H1 (cell line): Measurements from ENCODE around the gene DARS1. TPM values are rescaled to one million over a fixed set of nuclear protein-coding genes. Genes with fewer than 3 reads are reported as not detected.

Source experiments
- CTCF ChIA-PET: fragments of 300-600 bp; sonication (Branson Sonifier 250); formaldehyde crosslinking; loops from one replicate; lab custom pipeline; 2021; ENCODE audit not compliant: partially characterized antibody; lab: Charles Lee
- POLR2A ChIA-PET: fragments of 300-600 bp; sonication (Branson Sonifier 250); formaldehyde crosslinking; loops from one replicate; lab custom pipeline; 2021; ENCODE audit warnings: inconsistent platforms; ENCODE audit not compliant: partially characterized antibody; lab: Charles Lee
- DNase-seq, 2 experiments: peaks; one replicate each; pipeline versions ENCODE4 v3.0.0 to v3.0.0-alpha.2; 2010 to 2022; ENCODE audit warnings: low spot score in 2 of 2, low read depth in 1 of 2, mixed read lengths in 1 of 2
- FAIRE-seq: peaks from 2 replicates; lab custom pipeline; 2011; peaks lifted over from hg19 to GRCh38; lab: Jason Lieb, UNC
- H2AFZ ChIP-seq: 2 replicates; pipeline ENCODE4 v1.8.1; 2012; ENCODE audit warnings: low read length, inconsistent platforms
- H2AK5ac ChIP-seq: 2 replicates; pipeline ENCODE4 v1.6.1; 2013; ENCODE audit warnings: low read depth, low read length
- H2BK120ac ChIP-seq: replicated peaks from 2 replicates; pipeline ENCODE3; 2013; ENCODE audit warnings: low read depth, low read length, inconsistent platforms
- H2BK12ac ChIP-seq: 2 replicates; pipeline ENCODE4 v1.6.1; 2013; ENCODE audit warnings: low read depth, low read length
- H2BK15ac ChIP-seq: 2 replicates; pipeline ENCODE4 v1.6.1; 2013; ENCODE audit warnings: low read length
- H2BK20ac ChIP-seq: 2 replicates; pipeline ENCODE4 v1.6.1; 2013; ENCODE audit warnings: low read length
- H2BK5ac ChIP-seq: 2 replicates; pipeline ENCODE4 v1.6.1; 2013; ENCODE audit warnings: low read depth, low read length
- H3K14ac ChIP-seq: 2 replicates; pipeline ENCODE4 v1.6.1; 2013; ENCODE audit warnings: inconsistent platforms; ENCODE audit not compliant: insufficient read length
- H3K18ac ChIP-seq: 2 replicates; pipeline ENCODE4 v1.6.1; 2013; ENCODE audit warnings: low read length; ENCODE audit errors: extremely low read depth
- H3K23ac ChIP-seq: 2 replicates; pipeline ENCODE4 v1.6.1; 2013; ENCODE audit warnings: inconsistent platforms; ENCODE audit not compliant: insufficient read length
- H3K23me2 ChIP-seq: 2 replicates; pipeline ENCODE4 v1.6.1; 2013; ENCODE audit warnings: low read depth, low read length
- H3K27ac ChIP-seq: 2 replicates; pipeline ENCODE4 v1.6.1; 2011; ENCODE audit warnings: low read depth, low read length, inconsistent platforms
- H3K27me3 ChIP-seq, 4 experiments: replicated peaks in 1 of 4; 1 replicate in 1 of 4; 2 replicates in 3 of 4; pipeline versions ENCODE4 v1.6.1 to v1.8.1; 2011 to 2013; ENCODE audit warnings: low read length in 3 of 4, mild to moderate bottlenecking in 3 of 4, inconsistent platforms in 2 of 4, mixed read lengths in 2 of 4, moderate library complexity in 1 of 4; ENCODE audit not compliant: control insufficient read depth in 3 of 4, insufficient read depth in 3 of 4; ENCODE audit errors: extremely low read depth in 1 of 4
- H3K36me3 ChIP-seq, 4 experiments: 2 replicates each; pipeline versions ENCODE4 v1.6.1 to v1.8.1; 2011 to 2013; ENCODE audit warnings: mild to moderate bottlenecking in 4 of 4, low read length in 3 of 4, moderate library complexity in 2 of 4, control low read depth in 1 of 4, inconsistent platforms in 1 of 4; ENCODE audit not compliant: insufficient read depth in 4 of 4, control insufficient read depth in 2 of 4
- H3K4ac ChIP-seq: replicated peaks from 2 replicates; pipeline ENCODE3; 2013; ENCODE audit warnings: low read length, low read depth, mixed read lengths, inconsistent platforms; ENCODE audit not compliant: insufficient read length
- H3K4me1 ChIP-seq, 4 experiments: replicated peaks in 1 of 4; 1 replicate in 1 of 4; 2 replicates in 3 of 4; pipeline versions ENCODE4 v1.6.1 to v1.8.1; 2011 to 2013; ENCODE audit warnings: low read length in 3 of 4, inconsistent platforms in 2 of 4, mixed read lengths in 1 of 4; ENCODE audit not compliant: insufficient read depth in 4 of 4, control insufficient read depth in 3 of 4
- H3K4me2 ChIP-seq, 2 experiments: 2 replicates each; pipeline versions ENCODE4 v1.6.1 to v1.8.1; 2011 to 2013; ENCODE audit warnings: low read depth in 2 of 2, low read length in 2 of 2, control low read depth in 1 of 2, inconsistent platforms in 1 of 2, mild to moderate bottlenecking in 1 of 2; ENCODE audit not compliant: insufficient read depth in 1 of 2
- H3K4me3 ChIP-seq, 4 experiments: fragments of 200-600, 300-600 bp in 1 of 4; sonication (generic), shearing (Covaris generic), sonication (Bioruptor Twin) in 1 of 4; 2 replicates each; pipeline versions ENCODE4 v1.5.1 to v1.8.1; 2011 to 2016; ENCODE audit warnings: low read length in 4 of 4, low read depth in 3 of 4, control low read depth in 2 of 4, inconsistent platforms in 2 of 4, mild to moderate bottlenecking in 2 of 4, mixed read lengths in 1 of 4, moderate library complexity in 1 of 4; ENCODE audit not compliant: insufficient read depth in 2 of 4; ENCODE audit errors: extremely low read depth in 1 of 4
- H3K56ac ChIP-seq: replicated peaks from 2 replicates; pipeline ENCODE3; 2013; ENCODE audit warnings: low read depth, mild to moderate bottlenecking, mixed read lengths, low read length, inconsistent platforms; ENCODE audit not compliant: insufficient read length
- H3K79me1 ChIP-seq: 2 replicates; pipeline ENCODE4 v1.6.1; 2013; ENCODE audit warnings: low read depth, low read length, control low read depth
- H3K79me2 ChIP-seq, 2 experiments: 2 replicates each; pipeline versions ENCODE4 v1.6.1 to v1.8.1; 2012 to 2013; ENCODE audit warnings: low read length in 2 of 2, mild to moderate bottlenecking in 2 of 2, inconsistent platforms in 1 of 2; ENCODE audit not compliant: insufficient read depth in 2 of 2, control insufficient read depth in 1 of 2
- H3K9ac ChIP-seq, 4 experiments: replicated peaks in 1 of 4; 1 replicate in 1 of 4; 2 replicates in 3 of 4; pipeline versions ENCODE4 v1.6.1 to v1.8.1; 2011 to 2013; ENCODE audit warnings: low read depth in 3 of 4, low read length in 3 of 4, control low read depth in 2 of 4, mild to moderate bottlenecking in 2 of 4, moderate library complexity in 2 of 4, inconsistent platforms in 1 of 4; ENCODE audit errors: extremely low read depth in 1 of 4
- H3K9me3 ChIP-seq, 2 experiments: 2 replicates each; pipeline versions ENCODE4 v1.6.1 to v1.8.1; 2012 to 2013; ENCODE audit warnings: mild to moderate bottlenecking in 2 of 2, moderate library complexity in 2 of 2, control low read depth in 1 of 2, inconsistent platforms in 1 of 2, low read depth in 1 of 2, low read length in 1 of 2, mixed read lengths in 1 of 2; ENCODE audit not compliant: insufficient read depth in 2 of 2
- H4K20me1 ChIP-seq, 2 experiments: replicated peaks in 1 of 2; 2 replicates each; pipeline versions ENCODE3 to v1.8.1; 2011 to 2013; ENCODE audit warnings: inconsistent platforms in 2 of 2, low read length in 2 of 2, mild to moderate bottlenecking in 1 of 2; ENCODE audit not compliant: insufficient read depth in 2 of 2, control insufficient read depth in 1 of 2
- H4K5ac ChIP-seq: 2 replicates; pipeline ENCODE4 v1.6.1; 2013; ENCODE audit warnings: low read length, low read depth, mixed read lengths, inconsistent platforms; ENCODE audit not compliant: insufficient read length
- H4K8ac ChIP-seq: 2 replicates; pipeline ENCODE4 v1.8.0; 2013; ENCODE audit warnings: mild to moderate bottlenecking, moderate library complexity, low read length, inconsistent platforms; ENCODE audit not compliant: insufficient read depth; ENCODE audit errors: extremely low read depth
- H4K91ac ChIP-seq: replicated peaks from 2 replicates; pipeline ENCODE3; 2013; ENCODE audit warnings: low read length, mixed read lengths, inconsistent platforms; ENCODE audit not compliant: insufficient read length
- CHD1 ChIP-seq: IDR thresholded peaks from 2 replicates; pipeline ENCODE4 v1.6.1; 2012; ENCODE audit warnings: low read depth, low read length, improper control_type of control experiment
- EP300 ChIP-seq, 2 experiments: IDR thresholded peaks; 1 replicate in 1 of 2; 2 replicates in 1 of 2; pipeline ENCODE4 v1.6.1; 2011 to 2012; ENCODE audit warnings: low read depth in 2 of 2, low read length in 2 of 2, mild to moderate bottlenecking in 2 of 2, borderline replicate concordance in 1 of 2, inconsistent platforms in 1 of 2, moderate library complexity in 1 of 2
- POLR2AphosphoS5 ChIP-seq: IDR thresholded peaks from 2 replicates; pipeline ENCODE4 v1.6.1; 2011; ENCODE audit warnings: low read depth, low read length
- RBBP5 ChIP-seq: IDR thresholded peaks from 2 replicates; pipeline ENCODE4 v1.7.1; 2012; ENCODE audit warnings: low read depth, mild to moderate bottlenecking, inconsistent platforms, low read length, moderate library complexity, borderline replicate concordance
- SAP30 ChIP-seq: fragments of 300-600 bp; sonication (generic); IDR thresholded peaks from 2 replicates; pipeline ENCODE4 v1.7.1; 2012; ENCODE audit warnings: low read length, moderate library complexity, mild to moderate bottlenecking, inconsistent platforms; ENCODE audit not compliant: insufficient read depth, insufficient replicate concordance
- SIRT6 ChIP-seq: IDR thresholded peaks from one replicate; pipeline ENCODE4 v1.7.1; 2012; ENCODE audit warnings: low read length, inconsistent platforms
- YY1 ChIP-seq: IDR thresholded peaks from 2 replicates; pipeline ENCODE4 v1.6.1; 2011; ENCODE audit warnings: low read depth, mild to moderate bottlenecking, low read length
- ZNF274 ChIP-seq: IDR thresholded peaks from 2 replicates; pipeline ENCODE4 v1.7.0; 2012; ENCODE audit warnings: low read length, borderline replicate concordance; ENCODE audit errors: extremely low read depth
- WGBS, 2 experiments: shearing (Covaris generic) in 1 of 2; methylation state at CpG; one replicate each; pipeline versions ENCODE4 v1.1.6 to v1.1.7; 2013 to 2015; ENCODE audit warnings: low lambda C conversion rate in 2 of 2, mixed read lengths in 2 of 2, inconsistent platforms in 1 of 2, low coverage in 1 of 2, missing lambda C conversion rate in 1 of 2; ENCODE audit not compliant: insufficient replicate concordance in 2 of 2, insufficient coverage in 1 of 2, insufficient read length in 1 of 2; ENCODE audit errors: extremely low coverage in 1 of 2, missing lambda C conversion rate in 1 of 2; 5-methylcytosine and 5-hydroxymethylcytosine counted together
- polyA plus RNA-seq, 7 experiments: library from polyadenylated mRNA; depleted of rRNA in 3 of 7; stranded (reverse) in 5 of 7; unstranded in 2 of 7; fragments of >200 nt in 5 of 7; fragments of 200-250 nt in 2 of 7; gene quantifications; 1 replicate in 5 of 7; 2 replicates in 1 of 7; 4 replicates in 1 of 7; pipeline versions ENCODE4 v1.2.1 to v1.2.3, GENCODE V29; 2011 to 2013; ENCODE audit warnings: missing spikeins in 2 of 7, mixed read lengths in 2 of 7
- total RNA-seq: library from RNA; stranded (reverse); fragmentation: NEBNext Ultra II Directional; extraction: Animal tissue kit (Norgen Biotek cat#: 25700); gene quantifications from 2 replicates; pipeline ENCODE4 v1.2.1, GENCODE V29; 2021
- TF ChIP-seq, protein P1 (sequence below): IDR thresholded peaks from 2 replicates; pipeline ENCODE4 v1.6.1; 2012; ENCODE audit warnings: low read length, inconsistent platforms
- TF ChIP-seq, protein P2 (sequence below): IDR thresholded peaks from 2 replicates; pipeline ENCODE4 v1.6.1; 2011; ENCODE audit warnings: low read length, improper control_type of control experiment

The DARS1 gene
- total and polyA plus RNA-seq, 2 of the 8 experiments (the other 6 are each of a cell fraction or from before 2014, with no cell fraction given), result 61.7 to 85.9 TPM

DNA sequence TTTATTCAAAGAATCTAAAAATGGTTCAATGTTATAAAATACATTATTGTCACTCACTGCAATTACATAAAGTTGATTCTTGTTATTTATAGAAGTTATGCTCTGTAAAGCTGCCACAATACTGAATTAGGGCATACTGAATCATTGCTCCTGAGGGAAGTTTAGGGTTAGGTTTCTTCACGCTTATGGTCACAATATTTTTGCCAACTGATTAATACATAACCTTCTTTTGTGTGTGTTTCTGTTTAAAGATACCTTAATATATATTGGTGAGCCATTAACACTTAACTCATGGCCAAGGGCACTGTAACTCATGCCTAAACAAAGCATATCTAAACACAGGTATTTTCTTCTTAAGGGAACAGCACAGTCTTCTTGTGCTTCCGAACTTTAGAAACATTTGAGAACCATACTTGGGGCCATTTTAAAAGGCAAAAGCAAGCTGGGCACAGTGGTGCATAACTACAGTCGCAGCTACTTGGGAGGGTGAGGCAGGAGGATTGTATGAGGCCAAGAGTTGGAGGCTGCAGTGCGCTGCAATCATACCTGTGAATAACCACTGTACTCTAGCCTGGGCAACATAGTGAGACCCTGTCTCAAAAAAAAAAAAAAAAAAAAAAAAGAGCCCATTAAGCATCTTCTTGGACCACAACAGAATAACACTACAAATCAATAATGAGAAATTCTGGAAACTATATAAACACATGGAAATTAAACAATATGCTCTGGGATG, 15.6 kb downstream of the DARS1 start:
- WGBS, 2 experiments, result 95% methylated on average over 4 of the region's 4 CpGs; no CpG with 5 or more reads in 1 of the 2 experiments
- Histone ChIP-seq H2AFZ (no peak overlapping the region), H4K5ac (no peak overlapping the region), H3K4me3 (no peak overlapping the region), H2BK120ac (no peak overlapping the region), H3K27ac (no peak overlapping the region), H2BK12ac (no peak overlapping the region), H3K4ac (no peak overlapping the region), H2BK15ac (no peak overlapping the region), H4K8ac (no peak overlapping the region), H3K27me3 (no peaks in the 10 kb centered on the region), H2AK5ac (no peak overlapping the region), H4K91ac (no peak overlapping the region), H3K23me2 (no peaks in the 10 kb centered on the region), H3K4me1 (no peaks in the 10 kb centered on the region), H3K56ac (no peak overlapping the region), H3K23ac (no peak overlapping the region), H3K9me3 (no peaks in the 10 kb centered on the region), H4K20me1 (peaks cover 0 to 2% of the 10 kb centered on the region in 2 experiments), H3K36me3 (peaks cover 0 to 19% (median 2%) of the 10 kb centered on the region in 4 experiments; a peak in 4 of 8 replicates), H2BK20ac (no peak overlapping the region), H3K18ac (no peak overlapping the region), H3K9ac (no peak overlapping the region), H3K79me2 (peaks cover 0 to 52% of the 10 kb centered on the region in 2 experiments; a peak in 3 of 4 replicates), H2BK5ac (no peak overlapping the region), H3K4me2 (no peak overlapping the region), H3K79me1 (peaks cover 2% of the 10 kb centered on the region; the same call in 1 of the 2 replicates), H3K14ac (no peak overlapping the region)
- DNase-seq (no peak), FAIRE-seq (no peak)
- ChIA-PET POLR2A (no interaction called here), CTCF (no interaction called here)
- TF ChIP-seq CHD1, result no peak
- TF ChIP-seq POLR2AphosphoS5, result no peak
- TF ChIP-seq SIRT6, result no peak
- TF ChIP-seq ZNF274, result no peak
- TF ChIP-seq EP300 (IDR thresholded peaks at IDR 0.05; ENCODE audit: borderline replicate concordance in 1 of 2, low read depth in 2 of 2, low read length in 2 of 2), result no peak
- TF ChIP-seq, protein P1, sequence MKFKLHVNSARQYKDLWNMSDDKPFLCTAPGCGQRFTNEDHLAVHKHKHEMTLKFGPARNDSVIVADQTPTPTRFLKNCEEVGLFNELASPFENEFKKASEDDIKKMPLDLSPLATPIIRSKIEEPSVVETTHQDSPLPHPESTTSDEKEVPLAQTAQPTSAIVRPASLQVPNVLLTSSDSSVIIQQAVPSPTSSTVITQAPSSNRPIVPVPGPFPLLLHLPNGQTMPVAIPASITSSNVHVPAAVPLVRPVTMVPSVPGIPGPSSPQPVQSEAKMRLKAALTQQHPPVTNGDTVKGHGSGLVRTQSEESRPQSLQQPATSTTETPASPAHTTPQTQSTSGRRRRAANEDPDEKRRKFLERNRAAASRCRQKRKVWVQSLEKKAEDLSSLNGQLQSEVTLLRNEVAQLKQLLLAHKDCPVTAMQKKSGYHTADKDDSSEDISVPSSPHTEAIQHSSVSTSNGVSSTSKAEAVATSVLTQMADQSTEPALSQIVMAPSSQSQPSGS, result no peak
- no peak for TF ChIP-seq RBBP5
- TF ChIP-seq YY1, result no peak
- TF ChIP-seq, protein P2, sequence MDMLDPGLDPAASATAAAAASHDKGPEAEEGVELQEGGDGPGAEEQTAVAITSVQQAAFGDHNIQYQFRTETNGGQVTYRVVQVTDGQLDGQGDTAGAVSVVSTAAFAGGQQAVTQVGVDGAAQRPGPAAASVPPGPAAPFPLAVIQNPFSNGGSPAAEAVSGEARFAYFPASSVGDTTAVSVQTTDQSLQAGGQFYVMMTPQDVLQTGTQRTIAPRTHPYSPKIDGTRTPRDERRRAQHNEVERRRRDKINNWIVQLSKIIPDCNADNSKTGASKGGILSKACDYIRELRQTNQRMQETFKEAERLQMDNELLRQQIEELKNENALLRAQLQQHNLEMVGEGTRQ, result no peak
- no peak for TF ChIP-seq SAP30
